HAP-1 (cell line): ENCODE measurements around the gene RAMP1.
A peak's percentile ranks its signal among the peaks of the same experiment; 100 is the strongest.

Experiments
- DNase-seq, 2 experiments: peaks; one replicate each; pipeline ENCODE4 v3.0.0-alpha.2; 2016 to 2020; ENCODE audit warnings: low spot score in 2 of 2
- H3K27me3 ChIP-seq: fragments of 250-450 bp; sonication (Bioruptor Pico); 2 replicates; pipeline ENCODE4 v1.5.1; 2020; ENCODE audit warnings: low read depth, mild to moderate bottlenecking, moderate library complexity
- H3K36me3 ChIP-seq: fragments of 250-450 bp; sonication (Bioruptor Pico); replicated peaks from 2 replicates; pipeline ENCODE4 v1.5.1; 2020; ENCODE audit warnings: mild to moderate bottlenecking
- H3K4me1 ChIP-seq: fragments of 250-450 bp; sonication (Bioruptor Pico); 2 replicates; pipeline ENCODE4 v1.5.1; 2020; ENCODE audit warnings: mild to moderate bottlenecking
- H3K4me3 ChIP-seq: fragments of 250-450 bp; sonication (Bioruptor Pico); 2 replicates; pipeline ENCODE4 v1.5.1; 2020; ENCODE audit warnings: mild to moderate bottlenecking, moderate library complexity
- H3K9me3 ChIP-seq: fragments of 250-450 bp; sonication (Bioruptor Pico); 2 replicates; pipeline ENCODE4 v1.5.1; 2020; ENCODE audit warnings: mild to moderate bottlenecking, moderate library complexity
- in situ Hi-C: fragments of 300-500 bp; cut with MboI; formaldehyde crosslinking; loops from 3 replicates; pipeline ENCODE4 v1.14.3; 2020; ENCODE audit warnings: low sequenced_read_pairs, inconsistent platforms, mixed read lengths

Gene RAMP1

GRCh38 chr2:237854295-237854694 is 5.1 kb upstream of the RAMP1 start:
- peak in 1 of 2 experiments; percentile 16 for DNase-seq
- in situ Hi-C loops, result loop anchor here (10.0 kb wide), 1 partner anchor 411 kb away; no protein-coding TSS in a partner anchor
- Histone ChIP-seq H3K4me3 (no peak overlapping the region), H3K4me1 (peaks cover 20% of the 10 kb centered on the region), H3K36me3 (no peaks in the 10 kb centered on the region), H3K9me3 (no peaks in the 10 kb centered on the region), H3K27me3 (no peaks in the 10 kb centered on the region)

GRCh38 chr2:237857791-237858190 is 1.6 kb upstream of the RAMP1 start:
- Histone ChIP-seq H3K36me3 (no peaks in the 10 kb centered on the region), H3K9me3 (no peaks in the 10 kb centered on the region), H3K27me3 (no peaks in the 10 kb centered on the region), H3K4me3 (no peak overlapping the region), H3K4me1 (peaks cover 33% of the 10 kb centered on the region)
- in situ Hi-C loops, result loop anchor here (10.0 kb wide), 1 partner anchor 407 kb away; no protein-coding TSS in a partner anchor
- DNase-seq, result no peak

- in situ Hi-C loops, result loop anchor here (10.0 kb wide), 1 partner anchor 406 kb away; no protein-coding TSS in a partner anchor
- DNase-seq, result peak; percentile 74 to 81
- H3K27me3 ChIP-seq, result no peaks in the 10 kb centered on the region
Measured at GRCh38 chr2:237858294-237859081, 935 bp upstream of the RAMP1 start.

GRCh38 chr2:237859082-237859433 is 365 bp upstream of the RAMP1 start:
- Histone ChIP-seq H3K4me1 (peaks cover 32% of the 10 kb centered on the region), H3K9me3 (no peaks in the 10 kb centered on the region), H3K27me3 (no peaks in the 10 kb centered on the region), H3K36me3 (no peaks in the 10 kb centered on the region), H3K4me3 (peak overlapping the region; percentile 42)
- no peak for DNase-seq
- in situ Hi-C loops, result loop anchor here (10.0 kb wide), 1 partner anchor 406 kb away; no protein-coding TSS in a partner anchor

More at GRCh38 chr2:237858294-237859081, 935 bp upstream of the RAMP1 start:
- Histone ChIP-seq H3K36me3 (no peaks in the 10 kb centered on the region), H3K4me3 (peak overlapping the region; percentile 42), H3K9me3 (no peaks in the 10 kb centered on the region), H3K4me1 (peaks cover 33% of the 10 kb centered on the region)

- Histone ChIP-seq H3K9me3 (no peaks in the 10 kb centered on the region), H3K27me3 (no peaks in the 10 kb centered on the region), H3K4me1 (peaks cover 21% of the 10 kb centered on the region), H3K4me3 (peak overlapping the region; percentile 42), H3K36me3 (no peaks in the 10 kb centered on the region)
- in situ Hi-C loops, result no loop called here
- DNase-seq, result no peak
Measured at GRCh38 chr2:237860273-237860935, 981 bp downstream of the RAMP1 start.

- Histone ChIP-seq H3K4me3 (no peak overlapping the region), H3K27me3 (no peaks in the 10 kb centered on the region), H3K36me3 (no peaks in the 10 kb centered on the region), H3K4me1 (peaks cover 21% of the 10 kb centered on the region), H3K9me3 (no peaks in the 10 kb centered on the region)
- no peak for DNase-seq
- in situ Hi-C loops, result no loop called here
Measured at GRCh38 chr2:237861875-237862527, 2.6 kb downstream of the RAMP1 start.

- Histone ChIP-seq H3K27me3 (no peaks in the 10 kb centered on the region), H3K36me3 (no peaks in the 10 kb centered on the region), H3K4me3 (no peak overlapping the region), H3K4me1 (peaks cover 21% of the 10 kb centered on the region), H3K9me3 (no peaks in the 10 kb centered on the region)
- in situ Hi-C loops, result no loop called here
- no peak for DNase-seq
Measured at GRCh38 chr2:237862528-237862895, 3.1 kb downstream of the RAMP1 start.

- Histone ChIP-seq H3K4me3 (no peak overlapping the region), H3K9me3 (no peaks in the 10 kb centered on the region), H3K27me3 (no peaks in the 10 kb centered on the region), H3K4me1 (peaks cover 21% of the 10 kb centered on the region), H3K36me3 (no peaks in the 10 kb centered on the region)
- no peak for DNase-seq
- in situ Hi-C loops, result no loop called here
Measured at GRCh38 chr2:237863102-237863511, 3.7 kb downstream of the RAMP1 start.

- H3K36me3 ChIP-seq, result no peaks in the 10 kb centered on the region
- H3K4me1 ChIP-seq, result peaks cover 16% of the 10 kb centered on the region
- no peaks in the 10 kb centered on the region for H3K27me3 ChIP-seq
- in situ Hi-C loops, result no loop called here
- no peak for DNase-seq
- no peak overlapping the region for H3K4me3 ChIP-seq
- H3K9me3 ChIP-seq, result no peaks in the 10 kb centered on the region
Measured at GRCh38 chr2:237863689-237864443, 4.4 kb downstream of the RAMP1 start.

GRCh38 chr2:237864444-237864931 is 5.1 kb downstream of the RAMP1 start:
- peaks cover 13% of the 10 kb centered on the region for H3K4me1 ChIP-seq
- DNase-seq, result no peak
- no peak overlapping the region for H3K4me3 ChIP-seq
- in situ Hi-C loops, result no loop called here
- H3K36me3 ChIP-seq, result no peaks in the 10 kb centered on the region
- no peaks in the 10 kb centered on the region for H3K27me3 ChIP-seq
- no peaks in the 10 kb centered on the region for H3K9me3 ChIP-seq

- no peak overlapping the region for H3K4me3 ChIP-seq
Measured at GRCh38 chr2:237864940-237865622, 5.7 kb downstream of the RAMP1 start.

GRCh38 chr2:237865623-237866041 is 6.2 kb downstream of the RAMP1 start:
- Histone ChIP-seq H3K36me3 (no peaks in the 10 kb centered on the region), H3K9me3 (no peaks in the 10 kb centered on the region), H3K27me3 (no peaks in the 10 kb centered on the region), H3K4me1 (peaks cover 5% of the 10 kb centered on the region), H3K4me3 (no peak overlapping the region)
- in situ Hi-C loops, result no loop called here
- DNase-seq, result no peak

More at GRCh38 chr2:237864940-237865622, 5.7 kb downstream of the RAMP1 start:
- in situ Hi-C loops, result no loop called here
- peaks cover 11% of the 10 kb centered on the region for H3K4me1 ChIP-seq
- H3K27me3 ChIP-seq, result no peaks in the 10 kb centered on the region
- H3K9me3 ChIP-seq, result no peaks in the 10 kb centered on the region
- no peak for DNase-seq
- no peaks in the 10 kb centered on the region for H3K36me3 ChIP-seq
